Stimulated activated naive CD4-positive, alpha-beta T cell (primary cell): ENCODE data around the gene SLC22A12.

ENCODE experiments used
- DNase-seq, 6 experiments: peaks; one replicate each; lab custom pipeline; 2025; lab: John Stamatoyannopoulos, UW

Gene SLC22A12

DNA sequence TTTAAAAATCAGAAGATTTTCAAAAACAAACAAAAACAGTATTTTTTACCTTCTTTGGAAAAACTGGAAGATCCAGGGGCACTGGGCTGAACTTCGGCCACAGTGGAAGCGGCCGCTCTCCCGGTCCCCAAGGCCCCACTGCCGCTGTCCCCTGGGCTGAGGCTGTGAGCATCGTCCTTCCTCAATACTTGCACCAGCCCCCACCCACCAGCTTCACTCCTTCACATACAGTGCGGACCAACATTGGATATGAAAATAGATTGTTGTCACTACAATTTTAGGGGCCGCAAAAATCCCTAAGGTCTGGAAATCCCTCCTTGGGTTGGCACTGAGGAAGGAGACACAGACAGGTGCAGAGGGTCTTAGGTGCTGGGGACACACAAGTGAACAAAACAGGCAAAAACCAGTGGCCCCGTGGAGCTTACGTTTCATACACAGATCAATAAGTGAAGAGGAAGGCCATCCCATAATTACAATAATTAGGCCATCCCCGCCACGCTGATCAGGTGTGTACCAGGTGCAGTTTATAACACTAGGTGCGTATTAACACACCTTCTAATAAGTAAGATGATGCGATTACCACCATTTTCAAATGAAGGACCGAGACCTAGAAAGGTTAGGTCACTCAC, 28.2 kb upstream of the SLC22A12 start:
- DNase-seq, result no peak

DNA sequence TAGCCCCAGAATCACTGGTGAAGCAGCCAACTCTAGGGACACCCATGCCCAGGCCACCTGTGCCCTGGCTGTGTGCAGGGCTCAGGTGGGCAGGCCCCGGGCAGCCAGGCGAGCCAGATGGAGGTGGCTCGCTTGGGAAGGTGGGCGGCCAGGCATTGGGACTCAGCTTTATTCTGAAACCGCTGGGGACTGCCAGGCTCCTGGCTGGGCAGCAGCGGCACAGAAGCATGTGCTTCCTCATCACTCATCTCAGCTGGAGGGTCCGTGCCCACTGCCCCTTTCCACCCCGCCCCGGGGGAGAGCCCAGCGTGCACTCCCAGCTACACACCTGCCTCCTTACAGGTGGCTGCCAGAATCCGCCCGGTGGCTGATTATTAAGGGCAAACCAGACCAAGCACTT, 27.1 kb upstream of the SLC22A12 start:
- no peak for DNase-seq

DNA sequence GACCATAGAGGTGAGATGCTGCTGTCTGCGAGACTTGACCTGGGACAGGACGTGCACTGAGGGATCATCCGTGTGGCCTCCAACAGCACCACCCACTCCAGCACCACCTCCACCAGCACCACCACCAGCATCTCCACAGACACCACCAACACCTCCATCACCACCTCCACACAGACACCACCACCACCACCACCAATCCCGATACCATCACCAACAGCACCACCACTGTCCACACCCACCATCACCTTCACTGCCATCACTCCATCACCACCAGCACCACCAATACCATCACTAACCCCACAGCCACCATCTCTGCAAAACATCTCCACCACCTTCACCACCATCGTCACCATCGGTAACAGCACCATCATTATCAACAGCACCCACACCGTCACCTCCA, 26.6 kb upstream of the SLC22A12 start:
- no peak for DNase-seq

DNA sequence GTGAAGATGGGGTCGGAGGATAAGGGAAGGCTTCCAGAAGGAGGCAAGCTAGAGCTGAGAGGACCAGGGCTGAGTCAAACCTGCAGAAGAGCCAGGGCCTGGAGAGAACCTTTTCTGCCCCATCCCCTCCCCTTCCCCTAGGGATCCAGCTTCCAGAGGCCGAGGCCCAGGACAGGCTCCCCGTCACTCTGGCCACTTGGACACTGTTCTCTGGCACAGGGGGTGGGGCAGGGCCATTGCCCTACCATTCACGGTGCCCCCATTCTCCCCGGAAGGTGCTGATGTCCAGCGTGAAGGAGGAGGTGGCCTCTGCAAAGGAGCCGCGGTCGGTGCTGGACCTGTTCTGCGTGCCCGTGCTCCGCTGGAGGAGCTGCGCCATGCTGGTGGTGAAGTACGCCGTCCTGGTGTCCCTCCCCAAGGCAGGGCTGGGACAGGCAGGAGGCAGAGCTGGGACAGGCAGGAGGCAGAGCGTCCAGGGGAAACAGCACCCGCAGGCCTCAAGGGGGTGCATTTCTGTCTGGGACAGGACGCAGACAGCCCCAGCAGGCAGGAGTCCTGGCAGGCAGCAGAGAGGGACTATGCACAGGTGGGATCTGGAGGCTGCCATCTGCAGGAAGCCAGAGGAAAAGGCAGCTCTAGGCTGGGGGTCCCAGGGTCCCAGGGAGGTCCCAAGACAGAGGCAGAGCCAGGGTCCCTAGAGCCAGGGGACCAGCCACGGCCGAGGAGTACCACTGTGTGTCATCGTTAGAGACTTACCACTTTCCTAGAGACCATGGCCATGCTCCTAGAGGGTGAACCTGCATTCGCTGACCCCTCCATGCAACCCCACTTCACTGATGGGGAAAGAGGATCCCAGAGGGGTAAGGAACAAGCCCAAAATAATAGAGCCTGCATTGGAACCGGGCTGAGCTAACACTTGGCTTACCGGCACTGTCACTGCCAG, 25.8 kb upstream of the SLC22A12 start:
- no peak for DNase-seq

DNA sequence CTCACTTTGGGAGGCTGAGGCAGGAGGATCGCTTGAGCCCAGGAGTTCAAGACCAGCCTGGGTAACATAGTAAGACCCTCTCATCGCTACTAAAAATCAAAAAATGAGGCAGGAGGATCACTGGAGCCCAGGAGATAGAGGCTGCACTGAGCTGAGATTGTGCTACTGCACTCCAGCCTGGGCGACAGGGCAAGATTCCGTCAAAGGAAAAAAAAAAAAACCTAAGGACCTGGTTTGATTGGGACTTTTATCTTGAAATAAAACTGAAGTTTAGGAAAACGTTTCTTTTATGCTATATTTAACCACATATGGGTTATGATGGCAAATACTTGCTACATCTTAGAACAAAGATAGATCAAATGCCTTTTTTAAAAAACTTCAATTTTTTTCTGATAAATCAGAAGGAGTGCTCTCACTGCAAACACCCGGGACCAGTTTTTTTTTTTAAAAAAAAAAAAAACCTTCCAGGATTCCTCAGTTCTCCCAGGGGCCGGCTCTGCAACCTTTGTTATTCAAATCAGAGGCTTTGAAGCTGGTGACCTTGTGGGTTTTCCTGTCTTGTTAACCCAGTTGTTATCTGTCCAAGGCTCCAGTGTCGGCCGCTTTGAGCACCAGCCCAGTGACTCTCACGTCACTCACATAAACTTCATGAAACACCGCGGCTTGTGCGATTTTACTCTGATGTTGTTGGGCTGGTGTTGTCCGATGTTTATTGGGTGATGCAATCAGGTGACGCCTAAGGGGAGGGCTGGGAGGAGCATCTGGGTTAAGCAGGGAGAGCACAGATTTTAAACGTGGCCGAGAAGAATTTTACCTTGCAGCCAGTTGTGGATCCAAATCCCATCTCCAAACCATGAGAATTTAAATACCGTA, 24.7 kb upstream of the SLC22A12 start:
- peak in 1 of 6 experiments; percentile 7 for DNase-seq

DNA sequence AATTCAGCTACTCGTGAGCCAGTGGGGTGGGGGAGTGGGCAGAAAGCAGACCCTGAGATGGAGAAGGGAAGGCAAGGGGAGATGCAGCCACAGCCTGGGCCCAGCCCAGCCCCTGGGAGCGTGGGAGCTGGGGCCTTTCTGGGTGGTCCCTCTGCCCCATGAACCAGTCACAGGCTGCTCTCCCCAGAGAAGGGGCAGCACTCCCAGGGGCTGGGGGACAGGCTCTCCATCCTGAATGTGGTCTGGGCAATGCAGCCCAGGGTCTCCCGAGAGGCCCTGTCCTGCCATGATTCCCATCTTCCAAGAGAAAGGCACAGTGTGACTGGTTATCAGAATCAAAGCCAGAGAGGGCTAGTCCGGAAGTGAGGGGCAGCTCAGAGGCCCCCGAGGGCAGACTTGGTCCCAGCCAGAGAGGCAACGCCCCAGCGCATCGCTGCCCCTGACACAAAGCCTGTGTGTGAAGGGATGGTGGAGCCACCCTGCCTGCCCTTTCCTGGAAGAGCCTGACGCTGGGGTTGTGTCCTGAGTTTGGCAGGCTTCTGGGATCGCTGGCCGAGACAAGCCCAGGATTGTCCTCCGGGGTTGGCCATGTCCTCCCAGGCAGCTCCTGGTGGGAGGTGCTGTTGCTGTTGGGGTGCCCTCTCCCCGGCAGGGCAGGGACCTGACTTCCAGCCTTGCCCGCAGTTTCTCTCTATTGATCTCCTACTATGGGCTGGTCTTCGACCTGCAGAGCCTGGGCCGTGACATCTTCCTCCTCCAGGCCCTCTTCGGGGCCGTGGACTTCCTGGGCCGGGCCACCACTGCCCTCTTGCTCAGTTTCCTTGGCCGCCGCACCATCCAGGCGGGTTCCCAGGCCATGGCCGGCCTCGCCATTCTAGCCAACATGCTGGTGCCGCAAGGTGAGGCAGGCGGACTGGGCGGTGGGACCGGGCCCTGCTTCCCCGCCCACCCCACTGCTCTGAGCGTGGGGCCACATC, 23.8 kb upstream of the SLC22A12 start:
- DNase-seq, result no peak

DNA sequence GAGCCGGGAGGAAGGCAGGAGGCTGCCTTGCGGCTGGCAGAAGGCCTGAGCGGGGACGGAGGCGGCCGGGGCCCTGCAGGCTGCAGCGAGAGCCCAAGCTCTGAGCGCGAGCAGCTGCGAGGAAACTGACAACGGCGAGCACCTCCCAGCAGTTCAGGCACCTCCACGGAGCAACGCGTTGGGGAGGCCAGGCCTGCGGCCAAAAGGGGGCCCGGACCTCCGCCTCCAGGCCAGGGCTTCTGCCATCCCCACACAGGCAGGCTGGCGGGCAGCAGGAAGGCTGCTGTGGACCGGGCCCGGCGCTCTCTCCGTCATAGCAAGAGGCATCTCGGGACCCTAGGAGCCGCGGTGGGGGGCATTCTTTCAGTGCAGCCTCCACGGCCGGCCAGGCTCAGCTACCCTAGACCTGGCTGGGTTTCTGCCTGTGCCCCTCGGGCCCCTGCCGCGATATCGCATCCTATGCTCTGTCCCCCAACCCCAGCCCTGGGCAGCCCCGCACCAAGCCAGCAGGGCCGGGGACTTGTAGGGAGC, 22.9 kb upstream of the SLC22A12 start:
- DNase-seq, result no peak

DNA sequence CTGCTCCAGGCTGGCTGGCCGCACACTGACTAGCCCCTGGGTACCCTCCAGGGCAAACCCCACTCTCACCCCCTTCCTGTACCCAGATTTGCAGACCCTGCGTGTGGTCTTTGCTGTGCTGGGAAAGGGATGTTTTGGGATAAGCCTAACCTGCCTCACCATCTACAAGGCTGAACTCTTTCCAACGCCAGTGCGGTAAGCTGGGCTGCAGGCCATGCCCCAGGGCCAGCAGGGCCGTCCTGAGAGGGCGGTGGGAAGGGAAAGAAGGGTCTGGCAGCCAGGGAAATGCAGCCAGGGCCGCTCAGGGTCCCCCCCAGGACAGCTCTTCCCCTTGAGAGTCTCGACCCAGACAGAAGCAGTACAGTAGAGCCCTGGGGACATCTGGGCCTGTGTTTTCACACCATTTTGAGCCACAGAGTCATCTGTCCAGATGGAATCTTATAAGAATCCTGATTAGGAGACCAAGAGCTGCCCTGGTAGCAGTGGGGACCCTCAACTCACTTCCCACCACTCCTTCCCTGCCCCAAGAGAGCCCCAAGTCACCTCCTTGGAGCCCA, 22.4 kb upstream of the SLC22A12 start:
- no peak for DNase-seq

DNA sequence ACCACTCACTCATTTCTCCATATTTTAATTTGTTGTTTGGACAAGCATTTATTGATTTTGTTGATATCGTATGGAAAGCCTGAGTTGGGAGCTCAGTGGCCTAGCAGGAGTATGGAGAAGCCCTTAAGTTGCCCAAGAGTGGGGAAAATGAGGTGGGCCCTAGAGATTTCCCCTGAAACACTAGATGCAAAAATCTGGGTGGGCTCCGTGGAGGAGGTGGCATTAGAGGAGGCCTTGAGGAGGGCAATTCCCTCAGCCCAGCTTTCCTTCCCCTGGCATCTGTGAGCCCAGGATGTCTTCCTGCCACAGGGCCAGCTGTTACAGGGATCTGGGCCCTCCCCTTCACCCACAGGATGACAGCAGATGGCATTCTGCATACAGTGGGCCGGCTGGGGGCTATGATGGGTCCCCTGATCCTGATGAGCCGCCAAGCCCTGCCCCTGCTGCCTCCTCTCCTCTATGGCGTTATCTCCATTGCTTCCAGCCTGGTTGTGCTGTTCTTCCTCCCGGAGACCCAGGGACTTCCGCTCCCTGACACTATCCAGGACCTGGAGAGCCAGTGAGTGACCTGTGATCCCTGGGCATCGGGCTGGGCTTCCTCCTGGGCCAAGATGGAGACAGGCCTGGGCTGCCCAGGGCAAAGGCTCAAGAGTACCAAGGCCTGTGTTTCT, 21.6 kb upstream of the SLC22A12 start:
- DNase-seq, result no peak

DNA sequence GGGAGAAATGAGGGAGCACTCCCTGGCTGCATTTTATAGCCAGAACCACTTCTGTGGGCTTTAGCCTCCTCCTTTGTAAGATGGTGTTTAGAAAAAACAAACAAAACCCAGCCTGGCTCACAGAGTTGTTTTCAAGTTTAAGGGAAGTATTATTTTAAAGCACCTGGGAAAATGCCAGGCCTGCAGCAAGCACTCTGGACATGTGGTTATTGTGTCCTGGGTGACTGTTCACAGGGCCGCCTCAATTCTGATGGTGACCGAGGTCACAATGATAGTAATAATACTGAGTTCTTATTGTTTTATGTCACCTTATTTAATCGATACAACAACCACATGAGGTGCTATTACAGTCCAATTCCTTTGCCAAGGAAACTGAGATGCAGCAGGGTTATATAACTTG, 20.7 kb upstream of the SLC22A12 start:
- no peak for DNase-seq

DNA sequence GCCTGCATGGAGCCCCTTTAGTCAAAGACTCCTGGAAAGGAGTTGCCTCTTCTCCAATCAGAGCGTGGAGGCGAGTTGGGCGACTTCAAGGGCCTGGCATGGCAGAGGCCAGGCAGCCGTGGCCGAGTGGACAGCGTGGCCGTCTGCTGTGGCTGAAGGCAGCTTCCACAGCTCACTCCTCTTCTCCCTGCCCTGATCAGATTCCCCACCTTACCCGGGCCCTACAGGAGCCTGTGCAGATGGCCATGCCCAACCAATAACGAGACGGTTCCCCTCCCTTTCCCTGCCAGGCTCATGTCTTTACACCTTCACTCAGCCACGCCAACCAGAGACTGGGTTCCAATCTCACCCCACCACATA, 20.0 kb upstream of the SLC22A12 start:
- no peak for DNase-seq

DNA sequence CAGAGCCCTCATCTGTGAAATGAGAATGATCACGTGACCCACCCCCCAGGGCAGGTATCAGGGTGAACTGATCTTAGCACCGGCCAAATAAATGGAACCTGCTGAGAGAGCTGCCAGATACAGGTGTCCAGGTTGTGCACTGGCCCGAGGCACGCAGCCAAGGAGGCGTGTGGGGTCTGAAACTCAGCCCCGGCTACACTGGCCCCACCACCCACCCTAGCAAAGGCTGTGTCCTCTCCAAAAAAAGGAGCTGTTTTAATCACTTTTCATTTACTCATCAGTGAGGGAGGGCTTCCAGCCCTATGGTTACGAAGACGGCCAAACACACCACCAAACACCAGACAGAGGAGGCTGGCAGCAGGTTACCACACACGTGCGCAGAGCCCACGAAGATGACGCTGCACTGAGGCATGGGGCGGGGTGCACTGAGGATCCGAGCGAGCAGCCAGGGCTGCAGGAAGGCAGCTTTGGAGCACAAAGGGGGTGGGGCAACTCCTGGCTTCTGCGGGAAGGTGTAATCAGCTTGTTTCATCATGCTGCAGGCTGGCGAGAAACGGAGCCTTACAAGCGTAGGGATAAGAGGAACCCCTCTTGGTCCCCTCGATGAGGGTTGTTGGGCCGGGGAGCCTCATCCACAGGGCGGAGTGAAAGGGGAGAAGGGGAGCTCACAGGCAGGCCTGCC, 19.5 kb upstream of the SLC22A12 start:
- DNase-seq, result no peak

DNA sequence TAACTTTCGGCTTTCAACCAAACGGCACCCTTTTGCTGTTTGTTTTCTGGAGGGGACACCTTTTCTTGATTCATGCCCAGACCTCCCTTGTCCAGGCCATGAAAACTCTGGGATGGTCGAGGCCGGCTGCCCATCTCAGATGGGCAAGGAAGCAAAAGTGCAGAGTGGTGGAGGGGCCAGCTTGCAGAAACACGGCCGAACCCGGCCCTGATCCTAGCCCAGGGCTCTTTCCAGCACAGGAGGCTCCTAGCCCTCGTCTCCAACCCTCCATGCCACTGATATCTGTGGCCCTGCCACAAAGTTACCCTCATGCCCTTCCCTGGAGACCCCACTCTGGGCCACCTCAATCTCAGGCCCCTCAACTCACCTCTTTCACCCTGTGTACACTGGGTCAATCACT, 18.9 kb upstream of the SLC22A12 start:
- no peak for DNase-seq

DNA sequence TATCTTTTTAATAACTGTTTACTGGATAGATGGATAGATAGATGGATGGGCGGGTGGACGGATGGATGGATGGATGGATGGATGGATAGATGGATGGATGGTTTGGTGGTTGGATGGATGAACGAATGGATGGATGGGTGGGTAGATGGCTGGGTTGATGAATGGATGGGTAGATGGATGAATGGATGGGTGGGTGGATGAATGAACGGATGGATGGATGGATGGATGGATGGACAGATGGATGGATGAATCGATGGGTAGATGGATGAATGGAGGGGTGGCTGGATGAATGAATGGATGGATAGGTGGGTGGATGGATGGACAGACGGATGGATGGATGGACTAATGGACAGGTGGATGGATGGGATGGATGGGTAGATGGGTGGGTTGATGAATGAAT, 13.8 kb upstream of the SLC22A12 start:
- DNase-seq, result no peak

DNA sequence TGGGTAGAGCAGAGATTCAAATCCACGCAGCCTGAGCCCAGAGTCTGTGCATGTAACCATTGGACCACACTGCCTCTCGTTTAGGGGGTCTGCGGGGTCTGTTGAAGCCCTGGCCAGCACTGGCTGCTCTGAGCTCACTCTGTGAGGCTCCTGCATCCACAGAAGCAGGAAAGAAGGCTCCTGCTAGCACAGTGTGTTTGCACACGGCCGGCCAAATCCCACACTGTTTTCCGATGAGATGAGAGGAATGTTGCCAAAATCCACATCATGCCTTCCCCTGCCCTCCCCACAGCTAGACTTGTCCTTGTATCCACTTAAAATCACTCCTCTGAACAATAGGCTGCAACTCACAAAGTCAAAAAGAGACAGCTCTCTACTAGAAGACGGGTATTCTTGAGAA, 10.6 kb upstream of the SLC22A12 start:
- no peak for DNase-seq

DNA sequence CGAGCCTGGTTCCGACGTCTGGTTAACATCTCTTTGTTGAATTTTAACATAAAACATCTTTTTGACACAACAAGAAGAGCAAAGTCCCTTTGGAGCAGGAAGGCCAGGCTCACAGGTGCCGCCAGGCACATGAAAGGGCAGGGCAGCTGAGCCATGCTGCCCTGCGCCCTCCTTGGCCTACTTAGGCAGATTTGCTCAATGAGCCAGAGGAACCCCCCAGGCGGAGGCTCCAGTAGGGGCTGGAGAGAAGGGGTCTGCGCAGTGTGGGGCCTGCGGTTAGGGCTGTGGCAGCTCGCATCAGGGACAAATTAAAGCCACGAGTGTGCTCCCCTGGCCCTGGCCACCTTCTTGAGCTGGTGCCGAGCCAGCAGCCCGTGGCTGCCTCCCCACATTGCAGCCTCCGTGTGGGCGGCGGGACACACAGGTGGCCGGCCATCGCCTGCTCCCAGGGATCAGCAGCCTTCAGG, 9.9 kb upstream of the SLC22A12 start:
- DNase-seq, result no peak

DNA sequence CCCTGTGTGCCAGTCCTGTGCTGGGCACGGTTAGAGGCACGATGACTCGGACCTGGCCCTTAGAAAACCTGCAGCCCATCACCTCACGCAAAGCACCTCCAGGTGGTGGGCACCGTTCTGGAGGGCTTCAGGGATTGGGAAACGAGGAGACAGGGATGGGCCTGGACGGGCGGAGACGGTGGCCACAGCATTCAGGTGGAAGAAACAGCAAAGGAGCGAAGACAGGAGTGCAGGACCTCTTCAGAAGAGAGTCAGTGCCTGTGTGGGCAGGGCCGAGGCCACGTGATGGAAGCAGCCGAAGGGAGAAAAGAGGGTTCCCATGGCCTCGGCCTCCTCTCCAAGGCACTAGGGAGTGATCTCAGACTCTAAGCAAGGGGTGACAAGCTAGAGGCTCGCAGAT, 8.1 kb upstream of the SLC22A12 start:
- no peak for DNase-seq

DNA sequence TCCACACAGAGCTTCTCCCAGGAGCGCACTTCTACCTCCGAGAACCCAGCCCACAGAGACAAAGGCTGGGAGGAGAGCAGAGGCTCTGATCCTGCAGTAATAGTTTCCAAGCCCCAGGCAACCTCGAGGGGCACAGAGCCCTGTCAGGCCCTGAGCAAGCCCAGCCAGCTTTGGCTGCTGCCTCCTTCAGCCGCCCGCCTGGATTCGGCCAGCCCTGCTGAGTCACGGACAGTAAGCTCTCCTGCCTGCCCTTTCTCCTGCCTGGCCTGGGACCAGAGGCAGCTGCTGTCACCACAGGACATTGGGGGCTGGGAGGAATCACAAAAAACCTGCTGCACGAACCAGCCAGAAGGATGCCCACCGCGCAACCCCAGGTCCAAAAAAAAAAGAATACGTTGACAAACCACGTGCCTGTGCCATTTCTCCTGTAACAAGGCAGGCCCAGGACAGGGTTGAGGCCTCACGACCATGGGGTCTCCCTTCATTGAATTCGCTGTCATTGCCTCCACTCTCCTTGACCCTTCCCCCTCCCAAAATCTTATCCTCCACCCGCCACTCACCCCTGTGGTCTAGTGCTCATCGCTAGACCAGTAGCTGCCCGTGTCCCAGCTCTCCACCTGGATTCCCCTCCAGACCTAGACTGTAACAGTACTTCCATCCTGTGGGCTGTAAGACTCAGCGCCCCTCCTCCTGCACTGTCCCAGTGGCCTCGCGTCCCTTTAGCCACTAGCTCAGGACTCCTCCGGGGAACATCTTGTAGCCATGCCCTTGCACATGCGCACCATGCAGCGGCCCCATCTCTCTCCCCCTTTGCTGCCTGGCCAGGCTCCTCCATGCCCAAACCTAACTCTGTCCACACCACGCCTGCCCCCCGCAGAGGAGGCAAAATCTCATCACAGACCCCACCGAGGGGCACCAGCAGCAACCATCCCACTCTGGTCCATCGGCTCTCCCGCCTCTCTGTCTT, 7.4 kb upstream of the SLC22A12 start:
- no peak for DNase-seq
